ENCODE results near the gene SH3RF3. TPM values are rescaled to one million over a fixed set of nuclear protein-coding genes. Genes with fewer than 3 reads are reported as not detected.

SH3RF3 gene
- total RNA-seq, 4 donors from 2014 or later, result 2.8 to 5.7 (median 3.0) TPM

DNA sequence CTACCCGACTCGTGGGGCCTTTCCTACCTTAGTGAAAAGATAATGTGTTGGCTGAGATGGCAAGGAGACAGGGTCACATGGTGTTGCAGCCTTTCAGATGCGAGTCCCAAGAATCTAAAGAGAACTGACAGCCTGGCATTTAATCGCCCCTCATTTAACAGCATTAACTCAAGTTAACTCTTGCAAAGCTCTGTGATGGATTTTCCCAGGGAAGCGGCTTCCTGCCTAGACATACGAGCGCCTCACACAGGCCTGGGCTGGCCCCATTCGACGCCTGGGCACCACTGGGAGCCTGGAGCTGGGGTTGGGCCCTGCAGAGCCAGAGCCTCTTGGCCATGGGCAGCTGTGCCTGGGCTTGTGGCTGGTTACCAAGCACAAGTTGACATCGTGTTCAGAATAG is 344.0 kb downstream of the SH3RF3 start:
- H3K27ac ChIP-seq, result no peak overlapping the region
- DNase-seq, result no peak
- no peak for ATAC-seq

DNA sequence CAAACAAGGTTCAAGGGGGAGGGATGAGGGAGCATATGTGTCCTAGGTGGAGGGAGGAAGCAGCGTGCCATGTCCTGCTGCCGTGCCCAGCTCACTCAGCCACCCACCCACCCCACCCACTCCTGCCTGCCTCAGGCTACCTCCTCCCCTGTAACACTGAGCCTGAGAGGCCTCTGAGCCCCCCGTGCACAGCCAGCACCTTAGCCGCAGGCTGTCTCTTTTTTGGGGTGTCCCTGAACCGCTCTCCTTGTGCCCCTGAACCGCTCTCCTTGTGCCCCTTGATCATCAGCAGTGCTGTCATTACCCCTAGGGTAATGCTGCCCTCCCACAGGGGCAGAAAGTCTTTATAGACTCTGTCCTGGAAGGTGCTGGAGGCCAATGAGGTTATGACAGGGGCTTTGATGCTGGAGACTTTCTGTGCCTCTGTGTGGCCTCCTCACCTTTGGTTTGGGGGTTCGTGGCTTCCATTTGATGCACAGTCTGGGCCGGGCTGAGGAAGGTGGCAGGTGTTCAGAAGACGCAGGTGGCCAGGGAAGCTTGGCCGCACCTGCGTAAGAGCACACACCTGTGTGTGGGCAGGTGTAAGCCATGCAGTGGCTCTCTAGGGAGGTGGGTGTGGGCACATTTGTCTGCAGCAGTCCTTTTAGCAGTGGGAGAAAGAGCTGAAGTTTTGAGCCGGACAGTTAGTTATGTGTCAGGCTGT is 344.8 kb downstream of the SH3RF3 start:
- intact Hi-C loops (cut with DNase I; ENCODE audit: low total_unique reads) (loop anchor here (10.0 kb wide), 1 partner anchor 559 kb away; no protein-coding TSS in a partner anchor), in situ Hi-C loops (cut with MboI; ENCODE audit: low sequenced_read_pairs in 4 of 4) (no loop called here)
- H3K4me3 ChIP-seq, result no peak overlapping the region

More for the DNA sequence above, 344.0 kb downstream of the SH3RF3 start:
- TF ChIP-seq POLR2A (IDR thresholded peaks at IDR 0.05), result no peak
- TF ChIP-seq, protein P1, sequence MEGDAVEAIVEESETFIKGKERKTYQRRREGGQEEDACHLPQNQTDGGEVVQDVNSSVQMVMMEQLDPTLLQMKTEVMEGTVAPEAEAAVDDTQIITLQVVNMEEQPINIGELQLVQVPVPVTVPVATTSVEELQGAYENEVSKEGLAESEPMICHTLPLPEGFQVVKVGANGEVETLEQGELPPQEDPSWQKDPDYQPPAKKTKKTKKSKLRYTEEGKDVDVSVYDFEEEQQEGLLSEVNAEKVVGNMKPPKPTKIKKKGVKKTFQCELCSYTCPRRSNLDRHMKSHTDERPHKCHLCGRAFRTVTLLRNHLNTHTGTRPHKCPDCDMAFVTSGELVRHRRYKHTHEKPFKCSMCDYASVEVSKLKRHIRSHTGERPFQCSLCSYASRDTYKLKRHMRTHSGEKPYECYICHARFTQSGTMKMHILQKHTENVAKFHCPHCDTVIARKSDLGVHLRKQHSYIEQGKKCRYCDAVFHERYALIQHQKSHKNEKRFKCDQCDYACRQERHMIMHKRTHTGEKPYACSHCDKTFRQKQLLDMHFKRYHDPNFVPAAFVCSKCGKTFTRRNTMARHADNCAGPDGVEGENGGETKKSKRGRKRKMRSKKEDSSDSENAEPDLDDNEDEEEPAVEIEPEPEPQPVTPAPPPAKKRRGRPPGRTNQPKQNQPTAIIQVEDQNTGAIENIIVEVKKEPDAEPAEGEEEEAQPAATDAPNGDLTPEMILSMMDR (IDR thresholded peaks at IDR 0.05 in 4 of 5, conservative IDR thresholded peaks at IDR 0.05 in 1 of 5), result no peak
- no peaks in the 10 kb centered on the region for H3K9me3 ChIP-seq
- no peaks in the 10 kb centered on the region for H3K27me3 ChIP-seq
- no peaks in the 10 kb centered on the region for H3K36me3 ChIP-seq
- H3K4me3 ChIP-seq, result no peak overlapping the region
- peaks cover 9 to 16% of the 10 kb centered on the region in 2 donors for H3K4me1 ChIP-seq
- in situ Hi-C loops (cut with MboI; ENCODE audit: low sequenced_read_pairs in 4 of 4), result no loop called here
- intact Hi-C loops (cut with DNase I; ENCODE audit: low total_unique reads), result loop anchor here (10.0 kb wide), 1 partner anchor 558 kb away; no protein-coding TSS in a partner anchor

DNA sequence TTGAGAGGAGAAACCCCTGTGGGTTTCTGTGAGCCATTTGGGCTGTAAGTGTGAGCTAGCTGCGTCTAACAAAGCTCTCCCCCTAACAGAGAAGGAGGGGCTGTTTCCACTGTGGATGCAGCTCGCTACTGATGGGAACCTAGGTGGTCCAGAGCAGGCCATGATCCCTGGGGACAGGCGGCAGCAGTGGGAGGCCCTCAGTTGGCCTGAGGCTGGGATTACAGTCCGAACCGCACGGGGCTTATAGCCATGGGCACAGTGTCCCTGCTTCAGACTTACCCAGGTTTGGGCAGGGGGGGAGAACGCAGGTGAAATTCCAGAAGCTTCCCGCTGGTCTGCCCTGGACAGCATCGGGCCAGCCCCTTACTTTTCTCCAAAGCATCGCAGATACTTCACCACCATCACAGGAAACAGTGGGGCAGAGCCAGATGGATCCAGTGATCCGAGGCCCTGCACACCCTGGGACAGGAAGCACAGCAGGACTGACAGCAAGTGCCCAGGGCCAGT is 345.4 kb downstream of the SH3RF3 start:
- Histone ChIP-seq H3K9me3 (no peaks in the 10 kb centered on the region), H3K27me3 (no peaks in the 10 kb centered on the region), H3K36me3 (no peaks in the 10 kb centered on the region), H3K27ac (no peak overlapping the region), H3K4me3 (no peak overlapping the region), H3K4me1 (peaks cover 4 to 7% of the 10 kb centered on the region in 2 donors)
- TF ChIP-seq, protein P1 (IDR thresholded peaks at IDR 0.05 in 4 of 5, conservative IDR thresholded peaks at IDR 0.05 in 1 of 5), result no peak
- TF ChIP-seq POLR2A (IDR thresholded peaks at IDR 0.05), result no peak
- in situ Hi-C loops (cut with MboI; ENCODE audit: low sequenced_read_pairs in 4 of 4), result no loop called here
- DNase-seq, result no peak
- intact Hi-C loops (cut with DNase I; ENCODE audit: low total_unique reads), result loop anchor here (10.0 kb wide), 1 partner anchor 560 kb away; no protein-coding TSS in a partner anchor
- no peak for ATAC-seq

More for the DNA sequence above, 344.8 kb downstream of the SH3RF3 start:
- DNase-seq (no peak), ATAC-seq (no peak)
- Histone ChIP-seq H3K9me3 (no peaks in the 10 kb centered on the region), H3K27me3 (no peaks in the 10 kb centered on the region), H3K36me3 (no peaks in the 10 kb centered on the region), H3K27ac (no peak overlapping the region), H3K4me1 (peaks cover 5 to 10% of the 10 kb centered on the region in 2 donors)
- TF ChIP-seq POLR2A (IDR thresholded peaks at IDR 0.05), result no peak
- TF ChIP-seq, protein P1 (IDR thresholded peaks at IDR 0.05 in 4 of 5, conservative IDR thresholded peaks at IDR 0.05 in 1 of 5), result no peak

DNA sequence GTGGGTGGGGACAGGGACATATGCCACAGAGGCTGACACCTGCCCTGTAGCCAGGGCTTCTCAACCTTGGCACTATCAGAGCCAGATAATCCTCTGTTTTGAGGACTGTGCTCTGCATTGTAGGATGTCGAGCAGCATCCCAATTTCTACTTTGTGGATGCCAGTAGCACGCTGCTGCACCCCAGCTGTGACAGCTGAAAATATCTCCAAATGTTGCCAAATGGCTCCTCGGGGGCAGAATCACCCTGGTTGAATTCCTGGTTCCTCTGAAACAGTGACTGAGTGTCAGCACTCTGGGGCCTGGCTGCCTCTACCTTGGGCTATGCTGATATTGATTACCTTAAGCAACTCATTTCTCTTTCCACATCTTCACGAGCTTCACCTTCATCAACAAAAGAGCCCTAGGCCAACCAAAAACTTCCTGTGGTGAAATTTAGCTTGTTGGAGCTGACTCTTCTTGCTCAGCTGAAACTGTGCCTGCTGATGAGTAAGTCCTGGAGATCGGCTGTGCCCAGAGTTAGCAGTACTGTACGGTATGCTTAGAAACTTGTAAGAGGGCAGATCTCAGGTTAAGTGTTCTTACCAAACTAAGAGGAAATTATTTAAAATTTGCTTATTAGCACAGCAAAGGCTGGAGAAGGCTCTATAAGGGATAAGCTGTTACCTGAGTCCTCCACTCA is 346.7 kb downstream of the SH3RF3 start:
- DNase-seq, result no peak
- H3K27ac ChIP-seq, result peak overlapping the region in 1 of 4 donors; percentile 33
- H3K4me1 ChIP-seq, result peaks cover 10 to 13% of the 10 kb centered on the region in 2 donors
- H3K4me3 ChIP-seq, result no peak overlapping the region
- in situ Hi-C loops (cut with MboI; ENCODE audit: low sequenced_read_pairs in 4 of 4) (no loop called here), intact Hi-C loops (cut with DNase I; ENCODE audit: low total_unique reads) (loop anchor here (10.0 kb wide), 1 partner anchor 561 kb away; no protein-coding TSS in a partner anchor)
- TF ChIP-seq POLR2A (IDR thresholded peaks at IDR 0.05), result no peak
- TF ChIP-seq, protein P1 (IDR thresholded peaks at IDR 0.05 in 4 of 5, conservative IDR thresholded peaks at IDR 0.05 in 1 of 5), result no peak
- ATAC-seq, result peak; percentile 43 to 70
- no peaks in the 10 kb centered on the region for H3K36me3 ChIP-seq
- no peaks in the 10 kb centered on the region for H3K9me3 ChIP-seq
- H3K27me3 ChIP-seq, result no peaks in the 10 kb centered on the region
